ENCODE data around the gene PPWD1.
A peak's percentile ranks its signal among the peaks of the same experiment; 100 is the strongest.

The PPWD1 gene

DNA sequence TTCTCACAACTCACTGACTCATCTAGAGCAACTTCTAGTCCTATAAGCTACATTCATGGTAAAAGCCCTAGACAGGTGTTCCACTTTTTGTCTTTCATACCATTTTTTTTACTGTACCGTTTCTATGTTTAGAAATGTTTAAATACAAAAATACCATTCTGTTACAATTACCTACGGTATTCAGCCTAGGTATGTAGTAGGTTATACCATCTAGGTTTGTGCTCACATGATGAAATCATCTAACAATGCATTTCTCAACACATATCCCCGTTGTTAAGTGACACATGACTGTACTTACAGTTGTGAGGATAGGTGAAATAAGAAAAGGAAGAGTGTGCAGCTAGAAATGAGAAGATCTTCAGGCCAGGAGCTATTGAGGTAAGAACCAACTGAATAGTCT is 6.4 kb upstream of the PPWD1 start:
- Histone ChIP-seq H3K27me3 (no peaks in the 10 kb centered on the region), H3K27ac (no peak overlapping the region), H3K9me3 (no peaks in the 10 kb centered on the region), H3K4me3 (no peak overlapping the region), H3K4me1 (no peaks in the 10 kb centered on the region), H3K36me3 (no peaks in the 10 kb centered on the region)
- TF ChIP-seq, protein P1, sequence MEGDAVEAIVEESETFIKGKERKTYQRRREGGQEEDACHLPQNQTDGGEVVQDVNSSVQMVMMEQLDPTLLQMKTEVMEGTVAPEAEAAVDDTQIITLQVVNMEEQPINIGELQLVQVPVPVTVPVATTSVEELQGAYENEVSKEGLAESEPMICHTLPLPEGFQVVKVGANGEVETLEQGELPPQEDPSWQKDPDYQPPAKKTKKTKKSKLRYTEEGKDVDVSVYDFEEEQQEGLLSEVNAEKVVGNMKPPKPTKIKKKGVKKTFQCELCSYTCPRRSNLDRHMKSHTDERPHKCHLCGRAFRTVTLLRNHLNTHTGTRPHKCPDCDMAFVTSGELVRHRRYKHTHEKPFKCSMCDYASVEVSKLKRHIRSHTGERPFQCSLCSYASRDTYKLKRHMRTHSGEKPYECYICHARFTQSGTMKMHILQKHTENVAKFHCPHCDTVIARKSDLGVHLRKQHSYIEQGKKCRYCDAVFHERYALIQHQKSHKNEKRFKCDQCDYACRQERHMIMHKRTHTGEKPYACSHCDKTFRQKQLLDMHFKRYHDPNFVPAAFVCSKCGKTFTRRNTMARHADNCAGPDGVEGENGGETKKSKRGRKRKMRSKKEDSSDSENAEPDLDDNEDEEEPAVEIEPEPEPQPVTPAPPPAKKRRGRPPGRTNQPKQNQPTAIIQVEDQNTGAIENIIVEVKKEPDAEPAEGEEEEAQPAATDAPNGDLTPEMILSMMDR (IDR thresholded peaks at IDR 0.05), result no peak
- DNase-seq, result no peak
- intact Hi-C loops (cut with DNase I; ENCODE audit: low total_unique reads), result no loop called here

DNA sequence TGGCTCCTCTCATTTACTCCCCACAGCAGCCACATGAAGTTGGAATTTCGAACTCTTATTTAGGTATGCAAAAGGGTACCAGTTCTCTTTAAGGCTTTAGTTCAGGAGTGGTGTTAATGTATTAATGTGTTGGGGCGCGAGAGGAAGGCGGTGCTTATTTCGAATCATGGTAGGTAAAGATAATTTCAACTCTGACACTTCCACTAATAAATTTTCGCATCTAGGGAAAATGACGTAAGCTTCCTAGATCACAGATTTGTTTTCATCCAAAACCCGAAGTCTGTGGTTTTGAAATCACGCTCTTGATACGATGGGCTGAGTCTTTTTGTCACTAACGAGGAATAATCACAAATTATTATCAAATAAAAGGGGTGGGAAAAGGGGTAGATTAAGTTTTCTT is 681 bp downstream of the PPWD1 start:
- peaks cover 0 to 29% (median 21%) of the 10 kb centered on the region in 4 donors for H3K4me1 ChIP-seq
- DNase-seq, result no peak
- H3K9me3 ChIP-seq, result no peaks in the 10 kb centered on the region
- H3K27ac ChIP-seq, result peak overlapping the region; percentile 81 to 85
- H3K4me3 ChIP-seq, result peak overlapping the region; percentile 66 to 85
- peaks cover 0 to 7% (median 4%) of the 10 kb centered on the region in 3 donors for H3K36me3 ChIP-seq
- H3K27me3 ChIP-seq, result no peaks in the 10 kb centered on the region
- TF ChIP-seq, protein P1 (IDR thresholded peaks at IDR 0.05), result no peak
- intact Hi-C loops (cut with DNase I; ENCODE audit: low total_unique reads), result loop anchor here (5.0 kb wide), 1 partner anchor 59 kb away; the partner anchor contains the start of gene TRIM23

DNA sequence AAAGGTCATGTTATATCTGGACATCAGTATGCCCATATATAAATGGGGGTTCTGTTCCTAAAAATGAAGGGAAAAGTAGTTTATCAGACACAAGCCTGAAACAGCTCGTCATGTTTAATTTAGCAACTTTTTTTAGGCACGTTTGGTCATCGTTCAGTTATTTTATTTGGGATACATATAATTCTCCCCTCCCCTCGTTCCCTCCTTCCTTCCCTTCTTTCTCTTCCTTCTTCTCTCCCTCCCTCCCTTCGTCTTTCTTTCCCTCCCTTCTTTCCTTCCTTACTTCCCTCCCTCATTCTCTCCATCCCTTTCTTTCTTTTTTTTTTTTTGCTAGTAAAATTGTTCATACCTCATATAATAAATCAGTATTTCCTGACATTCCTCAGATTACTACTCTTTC is 3.4 kb downstream of the PPWD1 start:
- TF ChIP-seq, protein P1 (IDR thresholded peaks at IDR 0.05), result no peak
- Histone ChIP-seq H3K36me3 (peaks cover 10 to 18% (median 13%) of the 10 kb centered on the region in 3 donors), H3K4me1 (peaks cover 0 to 29% (median 21%) of the 10 kb centered on the region in 4 donors), H3K9me3 (no peaks in the 10 kb centered on the region), H3K27me3 (no peaks in the 10 kb centered on the region), H3K4me3 (no peak overlapping the region), H3K27ac (no peak overlapping the region)
- DNase-seq, result no peak
- intact Hi-C loops (cut with DNase I; ENCODE audit: low total_unique reads), result no loop called here

DNA sequence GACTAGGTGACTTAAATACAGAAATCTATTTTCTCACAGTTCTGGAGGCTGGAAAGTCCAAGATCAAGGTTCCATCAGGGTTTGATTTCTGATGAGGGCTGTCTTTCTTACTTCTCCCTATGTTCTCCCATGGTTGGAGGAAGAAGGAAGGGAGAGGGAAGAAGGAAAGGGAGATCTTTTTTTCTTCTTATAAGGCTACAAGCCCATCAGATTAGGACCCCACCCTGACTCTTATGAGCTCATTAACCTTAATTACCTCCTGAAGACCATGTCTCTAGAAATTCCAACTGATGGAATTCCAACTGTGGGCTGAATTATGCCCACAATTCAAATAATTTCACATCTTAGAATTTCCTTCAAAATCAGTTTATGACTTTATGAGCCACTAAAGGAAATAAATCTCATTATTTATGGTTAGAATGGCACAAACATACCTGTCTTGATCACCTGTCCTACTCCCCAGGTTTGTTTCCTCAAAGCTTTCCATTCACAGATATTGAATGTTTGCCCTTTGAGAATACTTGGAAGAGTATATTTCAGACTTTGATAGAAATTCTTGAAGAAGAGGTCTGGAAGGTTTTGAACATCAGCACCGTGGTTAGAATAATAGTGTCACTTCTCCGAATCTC is 7.6 kb downstream of the PPWD1 start:
- no peak for DNase-seq
- TF ChIP-seq, protein P1 (IDR thresholded peaks at IDR 0.05), result no peak
- peaks cover 10 to 33% (median 33%) of the 10 kb centered on the region in 3 donors for H3K36me3 ChIP-seq
- no peak overlapping the region for H3K4me3 ChIP-seq
- no peak overlapping the region for H3K27ac ChIP-seq
- intact Hi-C loops (cut with DNase I; ENCODE audit: low total_unique reads), result no loop called here
- no peaks in the 10 kb centered on the region for H3K9me3 ChIP-seq
- H3K4me1 ChIP-seq, result peaks cover 0 to 5% (median 0%) of the 10 kb centered on the region in 4 donors
- no peaks in the 10 kb centered on the region for H3K27me3 ChIP-seq

DNA sequence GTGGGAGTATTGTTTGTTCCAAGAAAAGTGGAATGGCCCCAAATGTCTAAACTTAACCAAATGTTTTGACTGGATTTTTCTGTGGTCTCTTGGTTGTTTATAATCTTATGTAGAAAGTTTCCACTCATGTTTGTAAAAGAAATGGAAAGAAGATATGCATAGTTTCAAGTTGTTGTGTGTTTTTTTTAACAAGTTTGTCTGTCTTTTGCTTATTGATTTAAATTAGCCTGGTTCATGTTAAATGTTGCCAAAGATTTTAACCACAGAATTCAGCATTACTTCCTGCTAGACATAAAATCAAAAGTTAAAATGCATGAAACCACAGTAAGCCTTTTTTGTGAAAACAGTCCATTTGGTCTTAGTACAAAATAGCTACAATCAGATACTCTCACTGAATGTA is 14.0 kb downstream of the PPWD1 start:
- Histone ChIP-seq H3K36me3 (peaks cover 26 to 57% (median 45%) of the 10 kb centered on the region in 3 donors), H3K4me3 (no peak overlapping the region), H3K4me1 (no peaks in the 10 kb centered on the region), H3K9me3 (no peaks in the 10 kb centered on the region), H3K27me3 (no peaks in the 10 kb centered on the region), H3K27ac (no peak overlapping the region)
- TF ChIP-seq, protein P1 (IDR thresholded peaks at IDR 0.05), result no peak
- intact Hi-C loops (cut with DNase I; ENCODE audit: low total_unique reads), result no loop called here
- DNase-seq, result no peak

Measured in tibial artery (tissue), 4 donors.